HG02938 (cell line): ENCODE measurements around the gene CAPZB.

Experiments used
- ATAC-seq: cut with Tn5 transposase; IDR thresholded peaks from one replicate; pipeline ENCODE4 v1.9.1; 2021; ENCODE audit warnings: mild to moderate bottlenecking, moderate library complexity; ENCODE audit not compliant: unreplicated experiment

The CAPZB gene

DNA sequence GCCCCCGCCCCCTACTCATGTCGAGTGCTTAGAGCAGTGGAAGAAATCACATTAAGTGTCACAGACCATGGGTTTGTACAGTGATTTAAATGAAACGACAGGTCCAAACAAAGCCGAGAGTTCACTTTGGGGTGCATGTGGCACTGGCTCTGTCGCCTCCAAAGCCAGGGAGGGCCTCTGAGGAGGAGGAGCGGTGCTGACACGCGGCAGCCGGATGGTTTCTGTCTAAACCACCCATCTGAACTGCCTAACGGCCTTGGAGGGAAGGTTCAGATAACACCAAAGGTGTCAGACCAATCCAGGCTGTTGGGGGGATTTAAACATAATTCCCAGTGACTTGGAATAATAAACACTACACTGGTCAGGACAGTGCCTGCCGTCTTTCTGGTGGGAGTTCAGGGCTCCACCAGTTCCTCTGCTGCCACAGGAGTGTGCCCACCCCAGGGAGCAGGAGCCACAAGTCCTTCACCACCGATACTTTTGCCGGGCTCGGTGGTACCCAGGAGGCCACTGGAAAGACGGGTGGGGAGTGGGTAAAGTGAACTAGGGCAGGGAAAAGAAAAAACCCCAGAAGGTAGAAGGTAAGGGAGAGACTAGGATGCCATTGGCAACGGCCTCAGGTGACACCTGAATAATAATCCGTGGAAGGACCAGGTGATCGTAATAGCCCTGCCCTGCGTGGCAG is 95.0 kb downstream of the CAPZB start:
- ATAC-seq: no peak

DNA sequence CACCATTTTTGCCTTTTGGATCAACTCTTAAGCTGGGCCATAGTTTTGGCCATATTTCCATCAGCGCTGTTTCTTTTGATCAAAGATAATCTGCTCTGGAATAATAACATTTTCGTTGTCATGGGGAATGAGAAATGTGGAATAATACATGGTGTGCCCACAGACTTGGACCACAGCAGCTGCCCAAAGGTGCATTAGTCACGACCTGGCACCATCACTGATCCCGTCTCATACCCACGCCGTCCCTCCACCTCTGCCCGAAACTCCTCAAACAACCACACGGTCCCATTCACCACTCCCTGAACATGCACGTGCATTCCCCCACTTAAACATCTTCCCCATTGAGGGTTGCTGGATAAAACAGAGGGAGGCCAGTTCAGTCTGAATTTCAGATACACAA is 96.4 kb downstream of the CAPZB start:
- no peak for ATAC-seq

DNA sequence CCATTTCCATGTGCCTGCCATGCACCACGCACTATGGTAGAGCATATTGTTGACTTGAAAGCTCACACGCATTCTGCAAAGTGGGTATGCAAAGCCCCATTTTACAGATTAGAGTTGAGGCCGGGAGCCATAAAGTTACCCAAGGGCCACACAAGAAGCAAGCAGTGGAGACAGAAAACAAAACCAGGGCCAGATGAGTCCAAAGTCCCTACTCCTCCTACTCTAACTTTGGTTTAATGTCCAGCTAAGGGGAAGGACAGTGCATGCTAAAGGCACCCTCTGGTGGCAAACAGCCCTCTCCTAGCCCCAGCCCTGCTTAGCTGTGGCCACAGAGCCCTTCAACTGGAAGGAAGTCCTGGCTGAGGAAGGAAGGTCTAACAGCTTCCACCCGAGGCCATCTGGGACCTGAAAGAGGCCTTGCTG is 98.3 kb downstream of the CAPZB start:
- ATAC-seq: no peak

DNA sequence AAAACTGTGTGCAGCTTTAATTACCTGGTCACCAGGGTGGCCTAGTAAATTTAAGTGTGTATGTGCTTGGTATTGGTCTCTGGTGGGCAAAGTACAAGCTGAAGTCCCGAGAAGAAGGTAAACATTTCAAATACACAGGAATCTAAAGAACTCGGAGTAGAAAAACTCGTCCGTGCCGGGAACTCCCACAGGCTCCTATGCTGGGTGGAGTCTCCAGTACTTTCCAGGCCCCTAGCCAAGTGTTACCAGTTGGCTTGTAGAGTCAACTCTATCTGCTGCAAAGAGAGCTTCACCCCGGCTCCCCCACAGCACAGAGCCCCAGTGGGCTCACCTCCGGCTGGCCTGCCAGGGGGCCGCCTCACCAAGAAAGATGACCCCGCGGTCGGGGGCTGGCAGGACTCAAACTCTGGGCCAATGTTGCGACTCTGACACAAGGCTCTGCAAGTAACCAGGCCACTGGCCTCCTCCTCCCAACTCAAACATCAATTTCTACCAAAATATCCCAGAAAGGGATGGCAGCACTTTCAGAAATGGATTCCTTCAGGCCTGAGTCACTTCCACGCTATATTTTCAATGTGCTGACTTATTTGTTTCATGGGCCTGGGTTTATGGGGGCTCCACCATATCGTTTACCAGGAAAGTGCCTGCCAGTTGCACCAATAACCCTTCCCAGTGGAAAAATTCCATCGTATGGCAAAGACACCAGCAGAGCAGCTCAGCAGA is 99.3 kb downstream of the CAPZB start:
- no peak for ATAC-seq

DNA sequence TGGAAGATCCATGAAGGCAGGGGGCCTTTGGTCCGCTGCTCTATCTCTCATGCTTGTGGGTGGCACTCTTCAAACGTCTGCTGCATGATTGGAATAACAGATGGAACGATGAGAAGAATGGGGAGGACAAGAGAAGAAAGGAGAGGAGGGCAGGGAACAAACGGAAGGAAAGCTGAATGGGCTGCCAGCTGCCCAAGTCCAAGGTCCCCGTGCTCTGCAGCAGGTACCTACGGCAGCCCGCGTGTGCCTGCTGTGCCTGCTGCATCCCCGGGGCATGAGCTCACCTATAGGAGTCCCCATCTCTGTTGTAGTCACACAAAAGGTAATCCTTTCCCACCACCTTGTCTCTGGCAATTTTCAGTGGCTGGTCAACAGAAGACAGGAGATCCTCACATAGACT is 100.1 kb downstream of the CAPZB start:
- no peak for ATAC-seq

DNA sequence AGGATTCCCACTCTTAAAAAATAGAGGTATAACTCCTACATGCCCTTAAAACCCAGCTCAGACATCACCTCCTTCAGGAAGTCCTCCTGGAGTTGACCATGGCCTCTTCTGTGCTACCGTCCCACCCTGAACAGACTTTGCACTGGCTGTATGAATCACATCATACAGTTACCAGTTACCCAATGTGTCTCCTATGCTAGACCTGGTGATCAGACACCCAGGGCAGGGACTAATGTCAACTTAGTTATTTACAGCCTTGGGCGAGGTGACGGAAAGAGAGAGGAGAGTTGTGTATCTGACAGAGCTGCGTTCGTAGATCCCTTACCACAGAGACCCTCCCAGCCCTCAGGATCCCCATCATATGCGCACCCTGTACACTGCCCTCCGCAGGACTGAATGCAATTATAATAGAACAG is 100.6 kb downstream of the CAPZB start:
- no peak for ATAC-seq

DNA sequence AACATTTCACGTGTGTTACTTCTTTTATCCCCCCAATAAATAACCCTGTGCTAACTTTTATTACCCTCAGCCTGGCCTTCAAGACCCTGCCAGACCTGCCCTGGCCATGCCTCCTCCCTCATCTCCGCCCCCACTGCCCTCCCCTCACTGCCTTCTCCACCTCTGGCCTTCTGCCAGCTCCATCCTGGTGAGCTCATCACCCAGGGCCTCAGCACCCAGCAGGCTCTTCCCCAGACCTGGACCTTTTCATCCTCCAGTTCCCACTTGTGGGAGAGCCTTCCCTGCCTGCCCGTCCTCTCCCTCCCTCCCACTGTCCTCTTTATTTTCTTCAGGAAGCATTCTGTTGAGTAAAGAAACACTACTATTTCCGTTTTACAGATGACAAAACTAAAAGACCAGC is 101.2 kb downstream of the CAPZB start:
- ATAC-seq: no peak

DNA sequence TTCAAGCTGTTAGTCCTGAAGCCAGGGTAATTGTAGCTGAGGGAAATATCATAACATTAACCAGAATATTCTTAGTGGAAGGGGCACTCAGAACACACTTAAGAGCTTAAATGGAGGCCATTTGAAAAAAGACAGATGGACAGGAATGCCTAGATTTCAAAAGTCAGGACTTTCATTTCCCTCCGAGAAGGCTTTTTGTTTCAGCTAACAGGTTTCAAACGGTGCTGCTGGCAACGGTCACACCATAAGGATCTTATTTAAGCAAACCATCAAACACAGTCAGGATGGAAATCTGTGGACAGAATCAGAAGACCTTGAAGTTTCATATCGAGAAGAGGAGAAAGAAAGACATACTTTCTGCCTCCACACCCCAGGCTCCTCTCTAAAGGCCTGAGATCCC is 103.1 kb downstream of the CAPZB start:
- ATAC-seq: no peak

DNA sequence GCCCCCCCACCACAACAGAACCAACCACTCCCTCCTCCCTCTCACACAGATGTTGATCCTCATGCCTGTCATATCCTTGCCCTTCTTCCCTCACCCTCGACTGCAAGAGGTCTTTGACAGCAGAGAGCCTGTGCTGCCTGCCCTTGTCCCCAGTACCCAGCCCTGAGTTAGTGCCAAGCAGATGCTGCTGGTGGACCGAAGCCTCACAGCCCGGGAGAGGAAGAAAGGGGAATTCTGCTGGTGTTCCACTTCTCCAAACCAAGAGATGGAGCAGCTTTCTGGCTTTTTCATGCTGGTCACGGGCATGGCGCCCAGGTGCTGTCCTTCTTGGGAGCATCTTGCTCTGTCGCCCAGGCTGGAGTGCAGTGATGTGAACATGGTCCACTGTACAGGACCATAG is 104.1 kb downstream of the CAPZB start:
- ATAC-seq: no peak

DNA sequence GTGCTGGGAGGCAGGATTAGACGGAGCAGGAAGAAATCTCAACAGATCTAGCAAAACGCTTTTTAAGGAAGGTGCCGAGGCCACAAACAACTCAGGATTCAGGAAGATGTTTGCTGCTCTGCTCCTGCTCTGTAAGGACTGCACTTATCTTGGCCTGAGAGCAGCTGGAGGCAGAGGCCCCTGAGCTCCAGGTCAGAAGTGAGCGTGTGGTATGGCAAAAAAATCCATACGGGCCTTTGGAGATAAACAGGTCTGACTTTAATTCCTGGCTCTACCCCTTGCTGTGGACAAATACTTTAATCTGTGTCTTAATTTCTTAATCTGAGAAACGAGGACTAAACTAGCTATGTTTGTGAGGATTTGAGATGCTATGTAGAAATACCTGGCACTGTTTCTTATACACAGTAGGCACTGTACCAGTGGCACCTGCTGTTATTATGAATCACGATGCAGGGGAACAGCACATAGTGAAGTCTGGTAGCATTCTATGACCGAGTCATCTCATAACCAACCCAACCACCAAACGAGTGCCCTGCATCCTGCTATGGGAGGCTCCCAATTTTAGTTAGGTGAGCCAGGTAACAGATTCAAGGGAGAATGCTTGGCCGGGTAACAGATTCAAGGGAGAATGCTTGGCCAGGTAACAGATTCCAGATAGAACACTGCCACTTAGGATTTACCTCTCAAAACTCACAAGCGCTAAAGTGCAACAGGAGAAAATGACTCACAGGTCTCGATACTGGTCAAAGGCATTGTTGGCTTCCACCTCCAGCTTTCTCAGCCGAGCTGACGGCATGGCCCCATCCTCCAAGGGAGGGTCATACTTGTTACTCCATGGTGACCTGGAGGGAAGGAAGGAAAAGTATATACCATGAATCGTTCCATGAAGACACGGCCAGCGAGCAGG is 107.3 kb downstream of the CAPZB start:
- ATAC-seq: no peak

DNA sequence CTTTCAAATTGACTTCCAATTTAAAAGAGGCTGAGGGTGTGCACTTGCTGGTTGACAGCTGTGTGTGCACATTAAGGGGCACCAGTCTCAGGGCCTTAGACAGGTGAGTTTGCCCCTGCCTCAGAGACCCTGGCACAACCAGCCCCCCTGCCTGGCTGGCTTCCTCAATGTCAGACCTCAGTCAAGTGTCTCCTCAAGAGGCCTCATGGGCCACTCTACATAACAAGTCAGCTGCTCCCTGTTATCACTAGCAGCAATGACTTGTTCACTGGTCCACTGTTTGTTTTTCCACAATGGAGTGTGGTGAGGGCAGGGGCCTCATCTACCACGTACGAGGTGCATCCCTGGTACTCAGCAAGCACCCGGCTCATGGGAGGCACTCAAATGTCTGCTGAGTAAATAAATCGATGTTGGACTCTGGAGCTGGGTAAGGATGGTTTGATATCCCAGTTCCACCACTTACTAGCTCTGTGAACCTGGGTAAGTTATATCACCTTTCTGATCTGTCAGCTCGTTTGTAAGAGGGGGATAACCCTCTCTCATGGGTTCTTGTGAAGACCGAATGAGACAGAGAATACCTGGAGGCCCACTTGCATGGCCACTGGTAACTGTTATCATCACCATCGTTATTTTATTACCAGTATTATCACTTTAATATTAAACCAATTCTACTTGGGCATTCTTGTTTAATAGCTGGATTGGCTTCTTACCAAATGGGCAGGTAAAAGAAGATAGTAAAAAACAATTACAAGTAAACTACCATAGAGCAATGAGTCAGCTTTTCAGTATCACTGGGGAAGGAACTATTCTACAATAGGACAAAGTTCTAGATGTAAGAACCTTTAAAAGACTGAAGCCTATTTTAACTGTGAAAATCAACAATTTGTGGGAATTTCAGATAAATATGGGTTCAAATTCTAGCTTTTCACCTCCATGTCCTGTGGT is 108.6 kb downstream of the CAPZB start:
- ATAC-seq: no peak

DNA sequence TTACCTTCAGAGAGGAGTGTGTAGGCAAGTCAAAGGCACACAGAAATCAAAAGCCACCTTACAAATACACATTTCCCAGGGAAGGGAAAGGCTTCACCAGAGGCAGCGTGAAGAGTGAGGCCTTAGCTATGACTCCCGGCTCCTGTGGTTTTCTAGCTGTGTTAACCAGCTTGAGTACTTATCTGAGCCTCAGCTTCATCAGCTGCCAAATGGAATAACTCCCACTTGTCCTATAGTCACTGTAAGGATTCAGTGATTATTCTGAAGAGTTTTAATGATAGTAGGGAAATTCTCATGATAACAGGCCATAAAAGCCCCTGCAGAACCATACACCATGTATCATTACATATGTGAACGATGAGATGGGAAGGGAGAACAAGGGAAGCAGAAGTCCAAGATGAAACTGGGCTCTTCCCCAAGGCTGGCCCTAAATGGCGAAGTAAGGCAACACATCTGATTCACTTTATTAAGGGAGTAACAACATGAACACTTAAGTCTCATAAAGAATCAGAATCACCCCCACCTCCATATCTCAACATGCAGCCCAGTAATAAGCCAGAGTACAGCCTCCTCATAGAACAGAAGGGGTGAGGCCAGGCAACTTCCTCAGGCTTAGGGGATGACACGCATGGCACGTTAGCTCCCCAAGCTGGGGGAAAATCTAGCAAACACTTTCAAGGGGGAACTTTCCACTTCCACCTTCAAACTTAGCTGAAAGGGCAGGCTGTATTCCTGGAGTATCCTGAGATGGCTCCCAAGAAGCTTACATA is 109.5 kb downstream of the CAPZB start:
- ATAC-seq: no peak

DNA sequence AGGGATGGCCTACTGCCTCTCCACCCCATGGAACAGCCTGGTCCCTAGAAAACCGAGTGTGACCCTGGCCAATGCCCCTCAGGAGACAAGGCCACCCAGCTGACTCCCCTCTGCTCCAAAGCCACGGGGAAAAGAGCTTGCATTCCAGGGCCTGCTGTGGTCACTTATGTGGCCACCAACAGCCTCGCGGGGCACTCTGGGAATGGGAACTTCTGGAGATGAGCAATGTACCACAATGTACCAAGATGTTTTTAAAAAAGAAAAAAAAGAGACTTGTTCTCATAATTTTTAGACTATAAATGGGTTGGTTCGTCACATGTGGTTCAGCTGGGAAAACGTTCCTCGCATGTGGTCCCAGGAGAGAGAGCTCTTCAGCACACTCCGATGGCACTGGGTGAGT is 110.4 kb downstream of the CAPZB start:
- ATAC-seq: no peak

DNA sequence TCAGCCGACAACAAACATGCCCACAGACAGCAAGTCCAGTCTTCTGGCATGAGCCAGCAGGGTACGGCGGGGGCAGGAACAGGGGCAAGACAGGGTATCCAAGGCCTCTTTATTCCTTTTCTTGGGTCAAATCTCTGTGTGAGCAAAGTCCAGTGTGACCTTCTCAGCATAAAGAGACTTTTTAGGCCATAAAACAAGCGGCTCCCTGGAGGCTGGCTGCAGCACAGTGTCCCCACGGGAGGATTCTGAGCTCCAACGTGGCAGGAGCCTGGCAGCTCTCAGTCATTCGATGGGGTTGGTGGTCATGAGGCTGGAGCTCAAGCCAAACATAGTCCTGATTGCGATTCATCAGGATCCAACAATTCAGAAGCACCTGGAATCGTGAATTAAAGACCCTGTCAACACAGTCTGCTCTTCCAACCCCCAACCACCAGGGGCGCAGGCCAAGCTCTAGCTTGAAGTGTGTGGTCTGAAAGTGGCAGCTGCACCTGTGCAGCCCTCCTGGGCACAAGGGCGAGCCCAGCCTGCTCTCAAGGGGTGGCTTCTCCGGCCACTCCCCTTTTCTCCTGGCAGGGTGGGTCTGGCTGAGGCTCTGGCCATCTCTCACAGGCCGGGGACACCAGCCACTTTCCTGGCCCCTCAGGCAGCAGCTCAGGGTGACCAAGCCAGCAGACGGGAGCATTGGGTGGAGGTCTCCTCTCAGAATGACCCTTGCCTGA is 111.1 kb downstream of the CAPZB start:
- ATAC-seq: no peak

DNA sequence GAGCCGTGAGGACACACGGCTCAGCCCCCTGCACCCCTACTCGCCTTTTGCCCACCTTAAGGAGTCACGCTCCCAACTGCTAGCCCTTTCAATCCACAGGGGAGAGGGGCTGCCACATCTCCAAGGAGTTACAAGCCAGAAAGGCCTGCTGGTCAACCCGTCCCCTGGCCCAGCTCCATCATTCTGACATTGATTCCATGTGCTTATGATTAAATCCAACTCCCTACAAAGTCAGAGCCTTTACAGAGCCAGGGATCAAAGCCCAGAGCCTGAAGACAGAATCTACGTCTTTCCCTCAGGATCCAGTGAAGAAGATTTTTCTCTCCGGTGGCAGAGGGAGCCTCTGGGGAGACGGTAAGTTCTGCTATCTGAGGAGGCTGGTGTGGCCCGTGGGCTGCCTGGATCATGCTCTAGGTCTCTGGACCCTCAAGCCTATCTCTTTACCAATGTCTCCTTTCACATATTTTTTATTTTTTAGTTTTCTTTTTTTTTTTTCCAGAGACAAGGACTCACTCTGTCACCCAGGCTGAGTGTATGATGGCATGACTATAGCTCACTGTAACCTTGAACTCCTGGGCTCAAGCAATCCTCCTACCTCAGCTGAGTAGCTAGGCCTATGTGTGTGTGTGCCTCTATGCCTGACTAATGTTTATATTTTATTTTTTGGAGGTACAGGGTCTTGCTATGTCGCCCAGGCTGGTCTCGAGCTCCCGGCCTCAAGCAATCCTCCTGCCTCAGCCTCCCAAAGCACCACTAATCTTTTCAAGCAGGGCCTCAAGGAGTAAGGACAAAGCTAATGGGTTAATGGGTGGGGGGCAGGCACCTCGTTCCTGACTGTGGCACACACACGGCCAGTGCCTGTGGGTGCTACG is 111.9 kb downstream of the CAPZB start:
- no peak for ATAC-seq

DNA sequence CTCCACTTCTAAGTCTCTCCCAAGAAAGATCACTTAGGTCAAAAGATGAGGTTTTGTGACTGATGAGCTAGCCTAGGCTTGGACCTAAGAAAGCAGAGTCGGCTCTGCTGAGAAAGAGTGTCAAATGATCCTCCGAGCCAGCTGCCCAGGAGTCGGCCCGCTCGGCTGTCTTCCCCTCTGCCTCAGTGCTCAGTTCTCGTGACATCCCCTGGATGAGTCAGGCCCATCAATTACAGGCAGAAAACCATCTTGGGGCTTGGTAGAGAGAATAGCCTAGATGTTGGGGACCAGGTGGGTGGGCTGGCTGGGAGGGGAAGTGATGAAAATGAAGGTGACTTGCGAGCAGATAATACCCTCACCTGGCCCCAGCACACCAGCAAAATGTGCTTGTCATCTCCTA is 112.7 kb downstream of the CAPZB start:
- no peak for ATAC-seq

DNA sequence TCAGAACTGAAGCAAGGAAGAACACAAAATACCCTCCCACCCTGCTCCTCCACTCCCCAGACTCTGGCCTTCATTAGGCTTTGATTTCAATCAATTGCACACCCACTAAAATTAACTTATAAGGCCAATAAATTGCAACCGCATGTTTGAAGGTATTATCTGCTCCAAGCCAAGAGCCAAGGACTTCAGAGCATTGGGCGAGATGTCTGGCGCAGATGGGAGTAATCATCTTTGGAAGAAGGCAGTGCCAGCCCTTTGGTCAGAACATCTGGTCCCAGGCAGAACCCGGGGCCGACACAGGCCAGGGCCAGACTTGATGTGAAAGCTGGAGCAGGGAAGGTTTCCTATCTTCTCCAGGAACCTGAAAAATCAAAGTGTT is 113.2 kb downstream of the CAPZB start:
- no peak for ATAC-seq
